ENCODE results near the gene PRKCE.

- TF ChIP-seq CTCF (conservative IDR thresholded peaks at IDR 0.05; ENCODE audit: low read length) (no peak), EZH2phosphoT487 (IDR thresholded peaks at IDR 0.05; ENCODE audit: borderline replicate concordance, low read depth, low read length) (no peak)
These were observed 278.9 kb downstream of the PRKCE start for GRCh38 chr2:45930396-45930792.

Measured in OCI-LY7 (cell line).